NCI-H1092 (cell line): Measurements from ENCODE around the gene SLC46A1.

ENCODE experiments used
- DNase-seq: peaks from one replicate; lab custom pipeline; 2025; lab: John Stamatoyannopoulos, UW

The SLC46A1 gene

DNA sequence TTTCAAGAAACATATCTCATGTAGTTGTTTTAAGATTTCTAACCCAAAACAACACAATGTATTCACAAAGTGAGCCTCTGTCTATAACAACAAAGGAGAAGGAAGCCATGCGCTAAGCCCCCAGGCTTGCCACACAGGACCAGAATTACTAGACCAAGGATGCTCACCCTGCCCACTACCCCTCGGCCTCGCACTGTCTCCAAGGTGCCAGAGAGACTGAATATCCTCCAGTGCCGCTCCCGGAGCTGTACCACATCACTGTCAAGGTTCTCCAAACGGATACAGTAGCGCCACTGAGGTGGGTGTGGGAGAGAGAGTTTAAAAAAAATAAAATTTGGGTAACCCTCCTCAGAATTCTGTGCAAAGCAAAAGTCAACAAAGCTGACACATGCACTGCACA, 55.7 kb downstream of the SLC46A1 start:
- DNase-seq: no peak

GRCh38 chr17:28348979-28349378, 57.0 kb downstream of the SLC46A1 start:
- DNase-seq: no peak

- DNase-seq: no peak
Observed at GRCh38 chr17:28347261-28347891, 58.6 kb downstream of the SLC46A1 start.

- no peak for DNase-seq
Observed at GRCh38 chr17:28346746-28347246, 59.2 kb downstream of the SLC46A1 start.

GRCh38 chr17:28346199-28346580, 59.8 kb downstream of the SLC46A1 start:
- DNase-seq: no peak

DNA sequence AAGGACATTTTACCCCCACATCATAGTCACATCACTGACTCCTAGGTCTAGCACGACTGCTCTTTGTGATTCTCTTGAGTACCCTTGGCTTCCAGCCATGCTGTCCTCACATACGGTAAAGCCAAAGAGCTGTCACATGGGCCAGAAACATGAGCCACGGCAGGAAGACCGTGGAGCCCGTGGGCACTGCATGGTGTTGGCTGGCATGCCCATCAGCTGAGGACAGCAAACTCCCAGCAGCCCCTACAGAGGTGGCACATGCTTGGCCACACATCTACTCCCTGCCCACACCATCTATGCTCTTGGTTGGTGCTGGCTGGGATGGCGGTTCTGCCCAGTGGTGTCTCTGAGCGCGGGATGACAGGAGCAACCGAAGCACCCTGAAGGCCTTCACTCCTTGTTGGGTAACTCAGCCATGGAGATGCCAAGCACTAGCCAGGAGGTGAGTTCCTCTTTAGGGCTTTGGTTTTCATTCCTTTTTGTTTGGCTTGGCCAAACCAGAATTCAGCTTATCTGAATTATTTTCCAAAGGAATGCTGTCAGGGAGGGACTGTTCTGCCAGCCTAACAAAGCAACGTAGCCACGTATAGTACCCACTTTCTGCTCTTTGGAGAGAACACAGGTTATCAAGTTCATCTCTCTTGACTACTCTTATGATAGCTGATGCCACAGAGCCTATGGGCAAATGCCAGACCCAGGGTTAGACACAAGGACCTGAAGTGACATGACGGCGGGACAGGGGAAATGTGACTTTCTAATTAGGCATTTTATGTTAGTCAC, 60.4 kb downstream of the SLC46A1 start:
- DNase-seq: no peak
